ENCODE measurements around the gene HAO2.

GRCh38 chr1:119358636-119359035 lies 9.9 kb upstream of the HAO2 start:
- no peak for TF ChIP-seq ZNF274 (IDR thresholded peaks at IDR 0.05; ENCODE audit: low read depth, low read length)
- TF ChIP-seq SUZ12 (IDR thresholded peaks at IDR 0.05; ENCODE audit: extremely low read depth, insufficient read depth, insufficient read length) = no peak
